ENCODE results near the gene DPP6. TPM values are rescaled to one million over a fixed set of nuclear protein-coding genes. Genes with fewer than 3 reads are reported as not detected.
A peak's percentile ranks its signal among the peaks of the same experiment; 100 is the strongest.
"Not testable (repeated sequence)": the region's sequence is repeated elsewhere in the genome, so short reads cannot be mapped to it uniquely, and the experiment has no call there.

The DPP6 gene
- total RNA-seq, 1 donor from 2014 or later: not detected

DNA sequence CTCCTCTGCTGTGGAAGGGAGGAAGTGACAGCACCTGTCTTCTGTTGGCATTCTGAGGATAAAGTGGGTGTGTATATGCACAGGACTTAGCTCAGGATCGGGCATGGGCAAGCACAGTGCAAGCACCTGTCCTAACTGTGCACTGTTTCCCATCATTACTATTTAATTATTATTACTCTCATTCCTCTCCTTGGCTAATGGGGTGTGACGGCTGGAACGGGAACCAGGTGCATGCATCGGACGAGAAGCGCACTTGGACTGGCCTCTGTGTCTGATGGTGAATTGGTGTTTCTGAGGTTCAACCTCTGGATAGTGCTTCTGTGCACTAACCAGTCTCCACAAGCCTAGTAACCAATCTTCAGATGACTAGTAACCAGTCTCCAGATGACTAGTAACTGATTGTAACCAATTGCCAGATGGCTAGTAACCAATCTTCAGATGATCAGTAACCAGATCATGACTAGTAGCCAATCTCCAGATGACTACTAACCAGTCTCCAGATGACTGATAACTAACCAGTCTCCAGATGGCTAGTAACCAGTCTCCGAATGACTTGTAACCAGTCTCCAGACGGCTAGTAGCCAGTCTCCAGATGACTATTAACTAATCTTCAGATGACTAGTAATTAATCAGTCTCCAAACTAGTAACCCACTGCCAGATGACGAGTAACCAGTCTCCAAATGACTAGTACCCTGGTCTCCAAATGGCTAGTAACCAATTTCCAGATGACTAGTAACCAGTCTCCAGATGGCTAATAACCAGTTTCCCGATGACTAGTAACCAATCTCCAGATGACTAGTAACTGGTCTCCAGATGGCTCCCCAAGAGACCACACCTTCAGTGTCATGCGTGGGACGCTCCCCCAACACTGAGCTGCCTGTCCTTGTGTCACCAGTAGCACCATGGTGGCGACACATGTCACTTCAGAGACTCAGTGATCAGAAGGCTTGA lies 864.9 kb downstream of the DPP6 start:
- Mint-ChIP-seq H3K27ac (no peak overlapping the region), H3K27me3 (ENCODE audit: low read depth) (peaks cover 9% of the 10 kb centered on the region), H3K4me1 (ENCODE audit: low read depth) (peaks cover 3% of the 10 kb centered on the region), H3K4me3 (ENCODE audit: low read depth) (no peak overlapping the region), H3K36me3 (ENCODE audit: low read depth) (no peaks in the 10 kb centered on the region), H3K9me3 (no peaks in the 10 kb centered on the region)
- intact Hi-C loops (cut with micrococcal nuclease): no loop called here
- no peak for DNase-seq (ENCODE audit: low spot score)

DNA sequence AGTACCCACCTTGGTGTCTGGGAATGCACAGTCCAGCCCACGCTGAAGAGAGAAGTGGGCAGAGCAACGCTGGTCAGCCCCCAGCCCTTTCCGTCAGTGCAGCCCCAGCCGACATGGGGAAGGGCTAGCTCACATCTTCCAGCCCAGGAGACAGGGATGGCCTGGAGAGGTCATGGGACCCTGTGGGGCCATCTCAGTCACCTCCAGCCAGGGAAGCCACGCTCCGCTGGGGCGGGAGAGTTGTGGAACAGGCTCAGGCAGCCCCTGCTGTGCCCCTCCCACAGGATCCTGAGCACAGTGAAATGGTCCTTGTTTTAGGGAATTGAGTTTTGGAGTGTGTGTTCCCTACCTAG lies 865.6 kb downstream of the DPP6 start:
- no peak for DNase-seq (ENCODE audit: low spot score)
- Mint-ChIP-seq H3K27ac (no peak overlapping the region), H3K9me3 (no peaks in the 10 kb centered on the region), H3K4me3 (ENCODE audit: low read depth) (no peak overlapping the region), H3K27me3 (ENCODE audit: low read depth) (peaks cover 12% of the 10 kb centered on the region), H3K36me3 (ENCODE audit: low read depth) (no peaks in the 10 kb centered on the region), H3K4me1 (ENCODE audit: low read depth) (peaks cover 3% of the 10 kb centered on the region)
- intact Hi-C loops (cut with micrococcal nuclease): no loop called here

DNA sequence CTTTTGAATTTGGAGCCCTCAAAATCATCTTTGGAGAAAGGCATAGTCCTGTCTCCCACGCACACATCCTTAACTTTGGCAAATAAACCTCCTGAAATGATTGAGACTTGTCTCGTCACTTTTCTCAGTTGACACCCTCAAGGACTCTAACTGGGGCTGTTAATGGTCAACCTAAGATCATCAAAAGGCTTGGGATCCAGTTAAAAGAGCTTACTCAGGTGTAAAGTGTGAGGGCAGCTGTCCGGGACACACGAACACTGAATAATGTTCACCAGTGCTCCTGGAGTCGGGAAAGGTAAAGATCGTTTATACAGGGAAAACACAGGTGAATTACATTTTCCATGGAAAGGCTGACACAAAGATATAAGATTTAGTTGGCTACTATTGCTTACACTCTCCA lies 866.1 kb downstream of the DPP6 start:
- H3K27me3 Mint-ChIP-seq (ENCODE audit: low read depth): peaks cover 16% of the 10 kb centered on the region
- no peaks in the 10 kb centered on the region for H3K36me3 Mint-ChIP-seq (ENCODE audit: low read depth)
- no peaks in the 10 kb centered on the region for H3K9me3 Mint-ChIP-seq
- H3K27ac Mint-ChIP-seq: no peak overlapping the region
- H3K4me3 Mint-ChIP-seq (ENCODE audit: low read depth): no peak overlapping the region
- DNase-seq (ENCODE audit: low spot score): no peak
- H3K4me1 Mint-ChIP-seq (ENCODE audit: low read depth): peaks cover 3% of the 10 kb centered on the region
- intact Hi-C loops (cut with micrococcal nuclease): no loop called here

DNA sequence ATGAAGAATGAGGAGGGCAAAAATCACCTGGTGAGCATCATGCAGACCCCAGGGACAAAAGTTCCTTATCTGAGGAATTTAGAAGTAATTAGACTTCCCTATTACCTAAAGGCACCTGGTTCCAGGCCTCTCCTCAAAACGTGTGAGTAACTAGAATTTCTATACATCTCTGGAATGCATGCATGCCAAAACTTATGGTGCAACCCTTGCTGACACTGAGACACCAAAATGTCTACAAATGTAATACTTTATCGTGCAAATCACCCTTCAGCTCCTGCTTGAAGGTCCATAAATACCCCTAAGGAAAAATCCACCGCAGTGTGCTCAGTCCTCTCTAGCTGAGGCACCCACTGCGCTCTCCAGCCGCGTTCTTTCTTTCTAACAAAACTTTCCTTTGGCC lies 866.5 kb downstream of the DPP6 start:
- DNase-seq (ENCODE audit: low spot score): no peak
- Mint-ChIP-seq H3K4me1 (ENCODE audit: low read depth) (peaks cover 2% of the 10 kb centered on the region), H3K9me3 (no peaks in the 10 kb centered on the region), H3K27me3 (ENCODE audit: low read depth) (peaks cover 17% of the 10 kb centered on the region), H3K4me3 (ENCODE audit: low read depth) (no peak overlapping the region), H3K36me3 (ENCODE audit: low read depth) (no peaks in the 10 kb centered on the region), H3K27ac (no peak overlapping the region)
- intact Hi-C loops (cut with micrococcal nuclease): no loop called here

DNA sequence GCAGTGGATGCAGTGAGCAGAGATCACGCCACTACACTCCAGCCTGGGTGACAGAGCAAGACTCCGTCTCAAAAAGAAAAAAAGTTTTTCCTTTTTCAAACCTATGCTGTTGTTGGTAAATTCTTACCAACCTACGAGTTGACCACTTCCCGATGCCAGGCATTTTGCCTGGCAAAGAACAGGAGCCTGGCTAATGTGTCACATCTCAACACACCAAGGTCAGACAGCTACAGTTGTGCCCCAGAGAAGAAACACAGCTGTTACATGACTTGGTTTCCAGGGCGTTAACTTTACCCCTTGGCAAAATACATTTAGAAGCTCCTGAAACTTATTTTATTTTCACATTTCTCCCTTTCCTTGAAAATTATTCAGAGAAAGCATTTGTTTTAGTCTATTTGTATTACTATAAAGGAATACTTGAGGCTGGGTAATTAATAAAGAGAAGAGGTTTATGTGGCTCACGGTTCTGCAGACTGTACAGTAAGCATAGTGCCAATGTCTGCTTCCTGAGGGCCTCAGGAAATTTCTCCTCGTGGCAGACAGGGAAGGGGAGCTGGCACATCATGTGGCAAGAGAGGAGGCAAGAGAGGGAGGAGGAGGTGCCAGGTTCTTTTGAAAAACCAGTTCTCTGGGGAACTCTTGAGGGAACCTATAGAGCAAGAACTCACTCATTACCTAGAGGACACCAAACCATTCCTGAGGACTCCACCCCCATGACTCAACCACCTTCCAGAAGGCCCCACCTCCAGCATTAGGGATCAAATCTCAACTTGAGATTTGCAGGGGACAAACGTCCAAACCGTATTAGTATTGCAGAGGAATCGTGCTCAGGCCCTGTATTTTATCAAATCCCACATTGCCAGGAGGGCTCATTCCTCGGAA lies 867.4 kb downstream of the DPP6 start:
- H3K27me3 Mint-ChIP-seq (ENCODE audit: low read depth): peaks cover 16% of the 10 kb centered on the region
- no peaks in the 10 kb centered on the region for H3K36me3 Mint-ChIP-seq (ENCODE audit: low read depth)
- intact Hi-C loops (cut with micrococcal nuclease): loop anchor here (10.0 kb wide), 1 partner anchor 615 kb away; no protein-coding TSS in a partner anchor
- no peaks in the 10 kb centered on the region for H3K9me3 Mint-ChIP-seq
- H3K4me3 Mint-ChIP-seq (ENCODE audit: low read depth): no peak overlapping the region
- no peak for DNase-seq (ENCODE audit: low spot score)
- no peaks in the 10 kb centered on the region for H3K4me1 Mint-ChIP-seq (ENCODE audit: low read depth)
- no peak overlapping the region for H3K27ac Mint-ChIP-seq

DNA sequence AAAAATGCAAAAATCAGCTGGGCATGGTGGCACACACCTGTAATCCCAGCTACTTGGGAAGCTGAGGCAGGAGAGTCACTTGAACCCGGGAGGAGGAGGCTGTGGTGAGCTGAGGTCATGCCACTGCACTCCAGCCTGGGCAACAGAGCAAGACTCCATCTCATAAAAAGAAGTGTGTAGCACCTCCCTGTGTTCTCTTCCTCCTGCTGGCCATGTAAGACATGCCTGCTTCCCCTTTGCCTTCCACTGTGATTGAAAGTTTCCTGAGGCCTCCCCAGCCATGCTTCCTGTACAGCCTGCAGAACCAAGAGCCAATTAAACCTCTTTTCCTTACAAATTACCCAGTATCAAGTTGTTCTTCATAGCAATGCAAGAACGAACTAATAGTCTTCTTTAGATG lies 870.3 kb downstream of the DPP6 start:
- intact Hi-C loops (cut with micrococcal nuclease): loop anchor here (10.0 kb wide), 1 partner anchor 612 kb away; no protein-coding TSS in a partner anchor
- H3K4me1 Mint-ChIP-seq (ENCODE audit: low read depth); H3K9me3 Mint-ChIP-seq; DNase-seq (ENCODE audit: low spot score); H3K27ac Mint-ChIP-seq; H3K4me3 Mint-ChIP-seq (ENCODE audit: low read depth); H3K36me3 Mint-ChIP-seq (ENCODE audit: low read depth): not testable (repeated sequence)
- H3K27me3 Mint-ChIP-seq (ENCODE audit: low read depth): peaks cover 20% of the 10 kb centered on the region

DNA sequence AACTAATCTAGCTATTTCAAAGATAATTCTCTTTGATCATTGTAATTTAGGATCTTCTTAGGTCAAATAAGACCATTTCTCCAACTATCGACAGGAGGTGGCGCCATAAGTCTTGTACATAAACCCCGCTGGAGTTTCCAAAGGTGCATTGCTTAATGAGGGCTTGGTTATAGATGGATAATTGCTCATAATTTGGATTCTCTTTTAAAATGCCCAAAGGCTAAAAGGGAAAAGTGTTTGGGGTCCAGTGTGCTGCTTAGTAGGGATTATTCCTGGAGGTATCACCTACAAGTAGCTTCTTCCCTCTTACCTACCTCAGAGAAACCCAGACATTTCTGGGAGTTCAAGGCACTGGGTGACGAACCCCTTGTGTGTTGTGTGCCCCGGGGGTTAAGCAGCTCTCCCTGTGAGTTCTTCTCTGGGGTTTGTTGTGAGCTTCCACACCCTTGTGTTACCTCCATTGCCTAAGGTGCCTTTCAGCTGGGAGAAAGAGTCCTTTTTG lies 875.5 kb downstream of the DPP6 start:
- peak overlapping the region; percentile 87 for H3K4me3 Mint-ChIP-seq (ENCODE audit: low read depth)
- H3K27ac Mint-ChIP-seq: peak overlapping the region; percentile 94
- H3K27me3 Mint-ChIP-seq (ENCODE audit: low read depth): peaks cover 18% of the 10 kb centered on the region
- DNase-seq (ENCODE audit: low spot score): peak; percentile 59
- intact Hi-C loops (cut with micrococcal nuclease): loop anchor here (1.0 to 10.0 kb wide), 9 partner anchors 26 to 607 kb away; partner anchors contain the start of gene PAXIP1
- no peaks in the 10 kb centered on the region for H3K36me3 Mint-ChIP-seq (ENCODE audit: low read depth)
- no peaks in the 10 kb centered on the region for H3K9me3 Mint-ChIP-seq
- peaks cover 22% of the 10 kb centered on the region for H3K4me1 Mint-ChIP-seq (ENCODE audit: low read depth)

DNA sequence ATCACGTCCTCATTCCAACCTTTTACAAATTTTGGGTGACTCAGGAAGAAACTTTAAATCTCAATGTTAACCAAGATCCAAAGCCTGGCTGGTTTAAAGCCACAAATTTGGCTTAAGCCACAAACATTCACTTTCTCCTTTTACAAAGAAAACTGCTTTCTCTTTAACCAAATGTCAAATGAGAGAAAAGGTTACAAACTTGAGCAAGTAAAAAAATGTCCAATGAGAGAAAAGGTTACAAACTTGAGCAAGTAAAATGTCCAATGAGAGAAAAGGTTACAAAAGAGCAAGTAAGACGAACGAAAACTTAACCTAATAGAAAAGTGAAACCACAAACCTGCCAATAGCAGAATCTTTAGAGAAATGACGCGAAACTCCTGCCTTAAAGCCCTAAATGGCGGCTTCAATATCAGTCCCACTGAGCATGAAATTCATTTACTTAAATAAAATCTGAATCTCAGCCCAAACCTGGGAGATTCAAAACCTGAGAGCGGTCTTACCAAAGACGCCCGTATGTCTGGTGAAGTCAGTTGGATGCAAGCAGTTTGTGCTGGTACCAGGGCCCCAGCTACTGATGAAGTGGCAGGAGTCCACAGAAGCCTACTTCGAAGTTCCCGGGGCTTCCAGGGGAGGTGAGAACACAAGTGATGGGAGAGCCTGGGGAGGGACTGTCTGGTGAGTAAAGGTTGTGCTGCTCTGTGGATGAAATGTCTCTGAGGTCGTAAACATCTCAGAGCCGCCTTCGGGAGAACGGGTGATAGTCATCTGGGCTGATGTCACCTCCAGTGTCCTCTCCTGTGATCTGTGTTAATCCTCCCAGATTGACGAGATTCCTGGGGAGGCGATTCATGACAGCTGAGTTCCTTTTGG lies 876.2 kb downstream of the DPP6 start:
- DNase-seq (ENCODE audit: low spot score): peak; percentile 30

DNA sequence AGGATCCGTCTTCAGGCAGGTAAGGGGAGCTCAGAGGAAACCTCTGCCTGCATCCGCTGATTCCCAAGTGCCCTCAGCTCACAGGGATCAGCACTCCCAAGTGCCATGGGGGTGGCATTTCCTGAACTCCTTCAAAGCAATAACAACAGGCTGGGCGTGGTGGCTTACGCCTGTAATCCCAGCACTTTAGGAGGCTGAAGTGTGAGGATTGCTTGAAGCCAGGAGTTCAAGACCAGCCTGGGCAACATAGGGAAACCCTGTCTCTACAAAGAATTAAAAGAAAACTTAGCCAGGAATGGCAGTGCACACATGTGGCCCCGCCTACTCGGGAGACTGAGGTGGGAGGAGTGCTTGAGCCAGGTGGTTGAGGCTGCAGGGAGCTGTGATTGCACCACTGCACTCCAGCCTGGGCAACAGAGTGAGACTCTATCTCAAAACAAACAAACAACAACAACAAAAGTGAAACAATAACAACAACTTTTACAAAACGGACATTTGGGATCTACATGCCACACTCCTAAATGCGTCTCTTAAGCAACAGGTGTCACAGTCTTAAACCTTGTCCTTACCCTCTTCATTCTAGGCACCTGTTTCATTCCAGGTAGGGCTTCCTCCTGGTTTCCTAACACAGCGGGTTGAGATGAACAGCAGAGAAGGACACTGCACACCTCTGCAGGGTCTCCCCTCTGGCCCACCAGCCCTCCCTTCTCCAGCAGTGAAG lies 877.0 kb downstream of the DPP6 start:
- DNase-seq (ENCODE audit: low spot score): no peak
- Mint-ChIP-seq H3K36me3 (ENCODE audit: low read depth) (peaks cover 11% of the 10 kb centered on the region), H3K9me3 (peaks cover 11% of the 10 kb centered on the region), H3K4me3 (ENCODE audit: low read depth) (peak overlapping the region; percentile 87), H3K27ac (peak overlapping the region; percentile 94), H3K27me3 (ENCODE audit: low read depth) (peaks cover 12% of the 10 kb centered on the region), H3K4me1 (ENCODE audit: low read depth) (peaks cover 22% of the 10 kb centered on the region)
- intact Hi-C loops (cut with micrococcal nuclease): loop anchor here (2.0 to 10.0 kb wide), 3 partner anchors 146 to 606 kb away; no protein-coding TSS in a partner anchor

More for the DNA sequence above, 876.2 kb downstream of the DPP6 start:
- Mint-ChIP-seq H3K9me3 (peaks cover 3% of the 10 kb centered on the region), H3K4me3 (ENCODE audit: low read depth) (peak overlapping the region; percentile 87), H3K27me3 (ENCODE audit: low read depth) (peaks cover 13% of the 10 kb centered on the region), H3K27ac (peak overlapping the region; percentile 94), H3K4me1 (ENCODE audit: low read depth) (peaks cover 22% of the 10 kb centered on the region), H3K36me3 (ENCODE audit: low read depth) (peaks cover 5% of the 10 kb centered on the region)
- intact Hi-C loops (cut with micrococcal nuclease): loop anchor here (1.0 to 10.0 kb wide), 8 partner anchors 25 to 606 kb away; partner anchors contain the start of gene PAXIP1

DNA sequence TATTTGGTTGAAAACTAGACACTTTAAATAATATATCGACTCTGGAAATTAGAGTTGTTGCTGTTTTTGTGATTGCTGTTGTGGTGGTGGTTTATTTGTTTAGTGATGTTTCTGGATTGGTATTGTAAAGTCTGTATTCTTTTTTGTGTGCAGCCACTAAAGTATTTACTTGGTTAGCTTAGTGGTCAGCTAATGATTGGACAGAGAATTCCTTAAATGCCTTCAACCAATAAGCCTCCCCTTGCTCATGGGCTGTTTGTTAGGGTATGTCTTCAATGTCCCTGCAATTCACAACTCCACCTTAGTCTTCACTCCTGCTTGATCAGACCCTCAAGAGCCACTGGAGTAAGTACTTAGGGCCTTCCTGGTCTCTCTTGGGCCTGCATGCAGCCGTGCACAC lies 879.7 kb downstream of the DPP6 start:
- intact Hi-C loops (cut with micrococcal nuclease): no loop called here
- Mint-ChIP-seq H3K4me3 (ENCODE audit: low read depth) (no peak overlapping the region), H3K4me1 (ENCODE audit: low read depth) (peaks cover 22% of the 10 kb centered on the region), H3K9me3 (peaks cover 29% of the 10 kb centered on the region), H3K27ac (no peak overlapping the region), H3K27me3 (ENCODE audit: low read depth) (no peaks in the 10 kb centered on the region), H3K36me3 (ENCODE audit: low read depth) (peaks cover 25% of the 10 kb centered on the region)
- no peak for DNase-seq (ENCODE audit: low spot score)

DNA sequence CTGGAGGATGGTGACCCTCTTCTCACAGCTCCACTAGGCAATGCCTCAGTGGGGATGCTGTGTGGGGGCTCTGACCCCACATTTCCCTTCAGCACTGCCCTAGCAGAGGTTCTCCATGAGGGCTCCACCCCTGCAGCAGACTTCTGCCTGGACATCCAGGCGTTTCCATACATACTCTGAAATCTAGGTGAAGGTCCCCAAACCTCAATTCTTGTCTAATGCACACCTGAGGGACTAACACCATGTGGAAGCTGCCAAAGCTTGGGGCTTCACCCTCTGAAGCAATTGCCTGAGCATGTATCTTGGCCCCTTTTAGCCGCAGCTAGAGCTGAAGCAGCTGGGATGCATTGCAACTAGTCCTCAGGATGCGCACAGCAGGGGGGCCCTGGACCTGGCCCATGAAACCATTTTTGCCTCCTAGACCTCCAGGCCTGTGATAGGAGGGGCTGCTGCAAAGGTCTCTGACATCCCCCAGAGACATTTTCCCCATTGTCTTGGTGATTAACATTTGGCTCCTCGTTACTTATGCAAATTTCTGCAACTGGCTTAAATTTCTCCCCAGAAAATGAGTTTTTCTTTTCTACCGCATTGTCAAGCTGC lies 882.3 kb downstream of the DPP6 start:
- H3K4me1 Mint-ChIP-seq (ENCODE audit: low read depth); H3K27ac Mint-ChIP-seq; H3K27me3 Mint-ChIP-seq (ENCODE audit: low read depth); DNase-seq (ENCODE audit: low spot score); intact Hi-C loops (cut with micrococcal nuclease); H3K4me3 Mint-ChIP-seq (ENCODE audit: low read depth): not testable (repeated sequence)
- H3K9me3 Mint-ChIP-seq: peaks cover 44% of the 10 kb centered on the region
- peaks cover 25% of the 10 kb centered on the region for H3K36me3 Mint-ChIP-seq (ENCODE audit: low read depth)

All from activated T-helper 2 cell treated with anti-CD3 and anti-CD28 coated beads, Interferon-gamma antibody, Interleukin-2, Interleukin-4, amounts not matched to agents 10 μg/mL and 5 μg/mL and 100 μg/mL, durations not matched to agents 14 hours and 24 hours and 36 hours (primary cell).